Superior temporal gyrus (tissue), 1 donor: ENCODE measurements around the gene IFIT1.
"Not testable (repeated sequence)": the region's sequence is repeated elsewhere in the genome, so short reads cannot be mapped to it uniquely, and the experiment has no call there.

Source experiments
- DNase-seq: peaks from one replicate; pipeline ENCODE4 v3.0.0-alpha.2; 2016; ENCODE audit errors: extremely low spot score

Gene IFIT1

DNA sequence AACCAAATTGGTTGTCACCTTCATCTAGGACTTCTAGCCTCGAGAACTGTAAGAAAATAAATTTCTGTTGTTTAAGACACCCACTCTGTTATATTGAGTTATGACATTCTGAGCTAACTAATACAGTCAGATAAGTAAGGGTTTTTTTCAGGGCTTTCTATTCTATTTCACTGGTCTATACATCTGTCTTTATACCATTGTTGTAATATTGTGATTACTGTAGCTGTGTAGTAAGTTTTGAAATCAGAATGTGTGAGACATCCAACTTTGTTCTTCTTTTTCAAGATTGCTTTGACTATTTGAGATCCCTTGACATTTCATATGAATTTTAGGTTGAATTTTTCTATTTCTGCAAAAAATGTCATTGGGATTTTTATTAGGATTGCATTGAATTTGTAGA lies 7.5 kb downstream of the IFIT1 start:
- no peak for DNase-seq

DNA sequence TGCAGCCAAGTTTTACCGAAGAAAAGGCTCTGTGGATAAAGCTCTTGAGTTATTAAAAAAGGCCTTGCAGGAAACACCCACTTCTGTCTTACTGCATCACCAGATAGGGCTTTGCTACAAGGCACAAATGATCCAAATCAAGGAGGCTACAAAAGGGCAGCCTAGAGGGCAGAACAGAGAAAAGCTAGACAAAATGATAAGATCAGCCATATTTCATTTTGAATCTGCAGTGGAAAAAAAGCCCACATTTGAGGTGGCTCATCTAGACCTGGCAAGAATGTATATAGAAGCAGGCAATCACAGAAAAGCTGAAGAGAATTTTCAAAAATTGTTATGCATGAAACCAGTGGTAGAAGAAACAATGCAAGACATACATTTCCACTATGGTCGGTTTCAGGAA lies 10.6 kb downstream of the IFIT1 start:
- no peak for DNase-seq

DNA sequence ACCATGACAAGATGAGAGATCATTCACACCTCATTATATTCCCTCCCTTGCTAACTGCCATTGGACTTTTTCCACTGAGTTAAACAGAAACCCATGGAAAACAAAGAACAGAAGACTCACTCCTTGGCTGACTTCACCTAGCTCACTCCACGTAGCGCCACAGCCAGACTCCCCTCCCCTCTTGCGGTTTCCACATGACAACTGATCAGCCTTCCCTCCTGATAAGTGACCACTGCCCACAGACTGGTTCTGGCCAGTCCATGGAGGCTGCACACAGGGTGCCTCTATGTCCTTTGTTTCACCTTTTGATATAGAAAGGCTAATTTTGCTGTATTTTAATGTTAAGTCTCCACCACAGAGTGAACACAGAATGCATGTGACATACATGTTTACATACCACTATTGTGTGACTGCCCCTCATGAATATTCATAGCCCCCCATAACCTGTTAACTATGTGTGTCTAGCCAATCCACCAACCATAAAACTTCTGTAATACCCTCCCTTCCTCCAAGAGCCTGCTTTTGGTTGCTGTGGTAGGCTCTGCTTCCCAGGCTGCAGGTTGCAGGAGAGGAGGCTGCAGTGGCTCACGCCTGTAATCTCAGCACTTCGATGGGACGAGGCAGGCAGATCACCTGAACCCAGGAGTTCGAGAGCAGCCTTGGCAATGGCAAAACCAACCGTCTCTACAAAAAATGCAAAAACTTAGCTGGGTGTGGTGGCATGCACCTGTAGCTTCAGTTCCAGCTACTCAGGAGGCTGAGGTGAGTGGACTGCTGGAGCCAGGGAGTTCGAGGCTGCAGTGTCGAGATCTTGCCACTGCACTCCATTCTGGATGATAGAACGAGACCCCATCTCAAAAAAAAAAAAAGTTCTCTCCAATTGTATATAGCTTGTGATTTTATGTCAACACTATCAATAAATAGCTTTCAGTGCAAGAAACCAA lies 12.0 kb downstream of the IFIT1 start:
- no peak for DNase-seq

DNA sequence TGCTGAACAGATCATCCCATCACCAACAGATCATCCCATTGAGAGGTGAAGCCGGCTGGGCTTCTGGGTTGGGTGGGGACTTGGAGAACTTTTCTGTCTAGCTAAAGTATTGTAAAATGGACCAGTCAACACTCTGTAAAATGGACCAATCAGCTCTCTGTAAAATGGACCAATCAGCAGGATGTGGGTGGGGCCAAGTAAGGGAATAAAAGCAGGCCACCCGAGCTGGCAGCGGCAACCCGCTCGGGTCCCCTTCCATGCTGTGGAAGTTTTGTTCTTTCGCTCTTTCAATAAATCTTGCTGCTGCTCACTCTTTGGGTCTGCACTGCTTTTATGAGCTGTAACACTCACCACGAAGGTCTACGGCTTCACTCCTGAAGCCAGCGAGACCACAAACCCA lies 13.8 kb downstream of the IFIT1 start:
- DNase-seq, result not testable (repeated sequence)

DNA sequence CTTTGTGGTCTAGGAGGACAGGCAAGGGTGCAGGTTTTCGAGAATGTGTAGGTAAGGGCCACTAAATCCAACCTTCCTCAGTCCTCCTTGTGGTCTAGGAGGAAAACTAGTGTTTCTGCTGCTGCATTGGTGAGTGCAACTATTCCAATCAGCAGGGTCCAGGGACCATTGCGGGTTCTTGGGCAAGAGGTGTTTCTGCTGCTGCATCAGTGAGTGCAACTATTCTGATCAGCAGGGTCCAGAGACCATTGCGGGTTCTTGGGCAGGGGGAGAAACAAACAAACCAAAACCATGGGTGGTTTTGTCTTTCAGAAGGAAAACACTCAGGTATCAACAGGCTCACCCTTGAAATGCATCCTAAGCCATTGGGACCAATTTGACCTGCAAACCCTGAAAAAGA lies 15.4 kb downstream of the IFIT1 start:
- not testable (repeated sequence) for DNase-seq

DNA sequence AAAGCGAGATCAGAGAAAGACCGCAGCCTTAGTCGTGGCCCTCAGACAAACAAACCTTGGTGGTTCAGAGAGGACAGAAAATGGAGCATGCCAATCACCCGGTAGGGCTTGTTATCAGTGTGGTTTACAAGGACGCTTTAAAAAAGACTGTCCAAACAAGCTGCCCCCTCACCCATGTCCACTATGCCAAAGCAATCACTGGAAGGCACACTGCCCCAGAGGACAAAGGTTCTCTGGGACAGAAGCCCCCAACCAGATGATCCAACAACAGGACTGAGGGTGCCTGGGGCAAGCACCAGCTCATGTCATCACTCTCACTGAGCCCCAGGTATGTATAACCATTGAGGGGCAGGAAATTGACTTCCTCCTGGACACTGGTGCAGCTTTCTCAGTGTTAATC lies 16.9 kb downstream of the IFIT1 start:
- not testable (repeated sequence) for DNase-seq

DNA sequence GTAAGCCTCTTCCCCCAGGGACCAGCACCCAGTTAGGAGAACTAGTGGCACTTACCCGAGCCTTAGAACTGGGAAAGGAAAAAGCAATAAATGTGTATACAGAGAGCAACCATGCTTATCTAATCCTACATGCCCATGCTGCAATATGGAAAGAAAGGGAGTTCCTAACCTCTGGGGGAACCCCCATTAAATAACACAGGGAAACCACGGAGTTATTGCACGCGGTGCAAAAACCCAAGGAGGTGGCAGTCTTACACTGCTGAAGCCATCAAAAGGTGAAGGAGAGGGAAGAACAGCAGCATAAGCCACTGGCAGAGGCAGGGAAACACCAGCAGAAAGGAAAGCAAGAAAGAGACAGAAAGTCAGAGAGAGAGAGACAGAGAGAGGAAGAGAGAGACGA lies 18.1 kb downstream of the IFIT1 start:
- not testable (repeated sequence) for DNase-seq

DNA sequence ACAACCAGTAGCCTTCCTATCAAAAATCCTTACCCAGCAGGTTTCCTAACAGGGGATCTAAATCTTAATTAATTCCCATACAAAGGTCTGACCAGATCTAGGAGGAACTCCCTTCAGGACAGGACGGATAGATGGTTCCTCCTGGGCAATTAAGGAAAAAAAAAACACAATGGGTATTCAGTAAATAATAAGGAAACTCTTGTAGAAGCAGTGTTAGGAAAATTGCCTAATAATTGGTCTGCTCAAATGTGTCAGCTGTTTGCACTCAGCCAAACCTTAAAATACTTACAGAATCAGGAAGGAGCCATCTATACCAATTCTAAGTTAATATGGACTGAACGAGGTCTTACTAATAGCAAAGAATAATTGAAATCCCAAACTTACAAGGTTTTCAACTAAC lies 18.7 kb downstream of the IFIT1 start:
- not testable (repeated sequence) for DNase-seq

DNA sequence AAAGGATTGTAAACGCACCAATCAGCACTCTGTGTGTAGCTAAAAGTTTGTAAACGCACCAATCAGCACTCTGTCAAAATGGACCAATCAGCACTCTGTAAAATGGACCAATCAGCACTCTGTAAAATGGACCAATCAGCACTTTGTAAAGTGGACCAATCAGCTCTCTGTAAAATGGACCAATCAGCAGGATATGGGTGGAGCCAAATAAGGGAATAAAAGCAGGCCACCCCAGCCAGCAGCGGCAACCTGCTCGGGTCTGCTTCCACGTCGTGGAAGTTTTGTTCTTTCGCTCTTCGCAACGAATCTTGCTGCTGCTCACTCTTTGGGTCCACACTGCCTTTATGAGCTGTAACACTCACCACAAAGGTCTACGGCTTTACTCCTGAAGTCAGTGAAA lies 19.9 kb downstream of the IFIT1 start:
- DNase-seq, result not testable (repeated sequence)

DNA sequence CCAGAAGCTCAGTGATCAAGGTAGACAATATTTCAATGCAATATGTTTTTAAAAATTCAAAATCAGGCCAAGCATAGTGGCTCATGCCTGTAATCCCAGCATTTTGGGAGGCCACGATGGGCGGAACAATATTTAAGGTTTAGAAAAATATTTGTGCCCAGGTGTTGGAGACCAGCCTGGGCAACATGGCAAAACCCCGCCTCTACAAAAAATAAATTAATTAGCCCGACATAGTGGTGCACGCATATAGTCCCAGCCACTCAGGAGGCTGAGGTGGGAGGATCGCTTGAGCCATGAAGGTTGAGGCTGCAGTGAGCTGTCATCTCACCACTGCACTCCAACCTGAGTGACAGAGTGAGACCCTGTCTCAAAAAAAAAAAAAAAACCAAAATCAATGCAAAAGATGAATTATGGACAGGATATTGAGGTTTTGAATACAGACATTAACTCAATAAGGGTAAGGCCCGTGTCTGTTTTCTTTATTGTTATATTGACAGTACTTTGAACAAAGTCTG lies 21.0 kb downstream of the IFIT1 start:
- no peak for DNase-seq

DNA sequence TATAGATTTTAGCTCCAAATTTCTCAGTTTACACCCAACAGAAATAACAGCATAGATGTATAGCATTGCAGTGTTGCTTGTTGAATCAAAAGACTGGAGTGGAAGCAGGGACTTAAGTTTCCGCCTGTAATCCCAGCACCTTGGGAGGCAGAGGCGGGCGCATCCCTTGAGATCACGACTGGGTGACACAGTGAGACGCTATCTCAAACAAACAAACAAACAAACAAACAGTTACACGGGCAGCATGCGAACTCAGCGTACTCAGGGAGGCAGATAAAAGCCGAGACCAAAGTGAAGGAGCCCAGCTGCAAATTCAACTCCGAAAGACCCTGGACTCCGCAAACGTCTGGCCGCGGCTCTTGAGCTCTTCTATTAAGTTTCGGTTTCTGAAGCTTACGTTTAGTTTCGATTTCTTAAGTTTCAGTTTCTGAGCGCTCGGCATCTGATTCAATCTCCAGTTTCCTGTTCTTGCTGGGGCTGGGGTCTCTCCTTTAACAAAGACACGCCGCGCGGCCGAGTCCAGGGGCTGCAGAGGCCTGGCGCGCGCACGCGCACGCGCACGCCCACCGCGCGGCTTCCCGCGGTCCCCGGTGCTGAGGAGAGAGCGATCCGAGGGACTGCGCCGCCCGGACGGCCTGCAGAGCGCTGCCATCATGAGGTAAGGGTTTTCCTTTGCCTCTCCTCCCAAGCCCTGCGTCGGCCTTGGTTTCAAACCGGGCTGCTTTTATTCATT lies 21.9 kb downstream of the IFIT1 start, which contains the start of gene IFIT5:
Gene IFIT5 (plus strand): TSS at position 423 of the 733 bp plus-strand sequence. CDS start 231 bp downstream, at position 654.
- DNase-seq, result peak; percentile 81

DNA sequence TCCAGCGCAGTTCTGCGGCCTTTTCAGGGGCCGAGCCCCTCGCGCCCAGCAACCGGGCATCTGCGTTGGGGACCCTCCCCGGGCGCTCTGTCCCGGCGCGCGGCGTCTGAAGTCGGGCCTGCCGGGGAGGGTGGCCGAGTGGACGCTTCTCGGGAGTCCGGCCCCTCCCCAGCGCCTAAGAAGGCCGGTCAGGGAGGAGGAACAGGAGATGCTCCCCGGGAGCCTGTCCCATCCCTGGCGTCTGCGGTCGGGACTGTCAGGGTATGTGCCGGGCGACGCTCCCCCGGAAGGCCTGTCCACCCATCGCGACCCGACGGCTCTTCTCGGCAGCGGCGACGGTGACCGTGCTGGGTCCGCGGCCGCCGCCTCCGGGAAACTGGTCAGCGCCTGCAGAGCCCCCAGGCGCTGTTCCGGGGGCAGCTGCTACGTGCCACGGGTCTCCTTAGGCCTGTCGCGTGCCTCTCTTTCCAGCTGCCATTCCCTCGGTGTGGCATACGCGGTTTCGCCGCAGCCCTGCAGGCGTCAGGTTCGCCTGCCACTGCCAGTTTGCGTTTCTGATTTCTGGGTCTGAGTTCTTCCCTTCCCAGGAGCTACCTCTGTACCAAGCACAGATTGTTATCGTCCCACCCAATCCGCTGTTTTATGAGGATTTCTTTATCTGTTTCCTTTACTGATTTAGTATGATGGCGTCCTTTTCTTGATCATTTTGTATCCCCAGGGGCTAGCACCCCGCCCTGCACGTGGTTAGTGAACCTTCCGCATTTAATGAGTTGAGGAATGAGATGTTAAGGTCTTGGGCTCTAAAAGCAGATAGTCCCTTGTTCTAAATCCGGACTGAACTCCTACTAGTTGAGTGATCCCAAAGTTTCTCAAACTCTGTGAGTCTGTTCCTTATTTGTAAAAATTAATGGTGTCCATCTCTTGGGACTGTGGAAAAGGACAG lies 22.7 kb downstream of the IFIT1 start:
- DNase-seq, result peak; percentile 63

DNA sequence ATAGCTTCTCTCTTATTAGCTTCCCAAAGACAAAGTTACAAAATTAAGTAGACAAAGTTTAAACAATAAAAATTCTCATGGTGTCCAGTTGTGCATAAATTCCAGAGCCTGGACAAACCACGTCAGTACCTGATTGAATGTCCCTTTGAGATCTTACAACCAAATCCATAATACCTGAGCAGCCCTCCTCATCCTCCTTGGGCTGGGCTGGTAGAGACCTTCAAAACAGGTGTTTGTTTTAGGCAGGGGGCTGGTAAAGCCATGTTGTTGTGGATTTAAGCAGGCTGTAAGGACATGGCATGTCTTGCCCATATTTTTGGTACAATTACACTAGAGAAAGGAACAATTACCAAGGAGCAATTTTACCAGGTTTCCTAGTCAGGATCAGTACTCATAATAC lies 24.0 kb downstream of the IFIT1 start:
- no peak for DNase-seq

DNA sequence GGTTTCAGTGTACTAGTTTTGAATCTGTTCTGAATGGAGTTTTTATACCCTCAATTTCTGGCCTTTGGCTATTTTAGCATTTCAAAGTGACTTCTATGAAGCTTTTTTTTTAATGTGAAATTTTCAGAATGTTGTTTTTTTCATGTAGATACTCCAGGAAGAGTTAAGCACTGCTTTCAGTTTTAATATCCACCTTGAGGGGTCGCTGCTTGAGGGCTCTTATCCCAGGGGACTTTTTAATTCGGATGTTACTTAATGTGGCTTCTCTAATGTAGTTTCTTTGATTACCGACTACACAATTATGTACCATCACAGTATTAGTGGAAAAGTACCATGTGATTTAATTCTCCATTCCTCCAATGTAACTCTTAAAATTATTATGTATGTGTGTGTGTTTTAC lies 27.1 kb downstream of the IFIT1 start:
- DNase-seq, result no peak

DNA sequence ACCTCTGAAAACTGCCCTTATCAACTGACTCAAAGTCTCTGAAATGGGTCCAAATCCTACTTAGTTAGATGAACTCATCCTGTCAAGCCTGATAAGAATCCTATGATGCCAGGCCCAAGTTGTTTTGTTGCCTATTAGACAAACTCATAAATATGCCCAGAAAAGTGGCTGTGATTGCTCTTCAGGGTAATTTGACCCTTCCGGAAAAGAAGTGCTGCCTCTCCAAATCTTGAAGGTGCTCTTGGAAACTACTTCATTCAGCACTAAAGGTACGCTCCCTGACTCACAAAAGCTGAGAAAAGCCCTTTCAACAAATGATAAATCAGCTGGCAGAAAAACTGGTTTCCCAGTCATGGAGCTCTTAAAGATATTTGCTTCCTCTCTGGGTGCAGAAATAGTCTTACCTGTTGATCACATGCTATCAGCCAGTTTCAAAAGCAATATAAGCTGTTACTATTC lies 28.6 kb downstream of the IFIT1 start:
- DNase-seq, result no peak

DNA sequence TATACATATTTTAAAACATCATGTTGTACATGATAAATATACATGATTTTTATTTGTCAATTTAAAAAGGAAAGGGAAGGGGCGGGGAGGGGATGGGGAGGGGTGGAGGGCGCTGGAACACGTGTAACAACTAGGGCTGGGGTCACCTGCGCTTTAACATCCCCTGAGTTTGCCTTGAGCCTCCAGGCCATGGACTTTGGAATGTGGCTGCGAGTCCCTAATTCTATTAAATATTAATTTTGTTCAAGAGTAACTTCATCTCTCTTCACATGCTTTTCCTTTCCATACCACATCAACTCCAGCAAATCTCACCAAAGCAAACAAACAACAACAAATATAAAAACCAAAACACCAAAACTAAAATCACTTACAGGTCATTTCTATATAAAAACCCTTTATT lies 32.6 kb downstream of the IFIT1 start:
- DNase-seq, result no peak

DNA sequence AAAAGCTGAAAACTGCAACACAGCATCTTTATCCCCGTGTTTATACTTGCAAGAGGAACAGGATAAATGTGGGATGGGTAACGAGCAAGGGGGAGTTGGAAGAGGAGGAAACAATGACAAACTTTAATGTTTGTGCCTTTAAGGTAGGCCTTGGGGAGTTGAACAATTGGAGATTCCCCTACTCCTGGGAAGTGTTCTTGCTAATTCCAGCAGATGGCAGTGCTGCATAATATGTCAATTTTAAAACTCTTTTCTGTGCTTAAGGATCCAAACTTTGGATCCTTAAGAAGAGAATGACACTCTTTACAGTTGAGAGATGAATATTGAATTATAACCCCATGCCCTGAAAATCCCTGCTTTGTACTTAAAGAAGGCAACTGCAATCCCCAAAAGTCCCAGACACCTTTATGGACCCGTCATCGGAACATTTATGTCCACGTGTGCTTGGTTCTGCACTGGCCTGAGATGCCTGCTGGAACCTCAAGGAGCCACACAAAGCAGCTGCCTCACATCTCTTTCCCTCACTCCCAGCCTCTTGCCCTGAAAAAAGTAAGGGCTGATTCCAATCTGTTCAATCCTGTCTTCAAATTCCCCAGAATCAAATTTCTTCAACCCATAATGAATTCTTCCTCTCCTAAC lies 33.9 kb downstream of the IFIT1 start:
- peak; percentile 83 for DNase-seq

DNA sequence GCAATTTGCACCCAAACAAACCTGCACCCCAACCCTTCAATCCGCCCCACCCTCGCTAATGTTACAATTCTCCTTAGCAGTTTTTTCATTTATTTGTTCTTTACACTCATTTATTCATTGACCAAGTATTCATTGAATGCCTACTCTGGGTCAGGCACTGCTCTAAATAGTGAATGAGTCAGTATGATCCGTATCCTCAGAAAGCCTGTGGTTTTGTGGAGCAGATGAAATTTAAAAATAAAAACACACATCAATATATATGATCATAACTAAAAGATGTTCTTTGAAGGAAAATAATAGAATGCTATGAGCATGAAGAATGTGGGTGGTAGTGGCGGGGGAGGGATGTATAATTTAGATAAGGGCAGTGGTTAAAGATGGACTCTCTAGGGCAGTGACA lies 35.2 kb downstream of the IFIT1 start:
- DNase-seq, result no peak

DNA sequence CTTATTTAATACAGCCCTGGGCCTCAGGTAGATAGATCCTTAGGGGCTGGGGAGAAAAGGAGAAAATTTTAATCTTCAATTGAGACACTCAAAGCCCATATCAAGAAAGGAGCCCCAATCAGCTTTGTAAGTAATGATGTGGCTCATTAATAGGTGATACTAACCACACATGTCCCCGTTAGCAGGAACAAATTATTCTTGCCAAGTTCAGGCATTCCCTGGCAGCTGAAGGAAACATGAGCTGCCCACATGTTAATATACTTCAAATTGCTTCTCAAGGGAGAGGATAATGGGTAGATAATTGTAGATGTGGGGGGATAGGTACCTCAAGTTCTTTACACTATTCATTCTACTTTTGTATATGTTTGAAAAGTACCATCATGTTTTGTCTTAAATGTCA lies 36.5 kb downstream of the IFIT1 start:
- DNase-seq, result no peak

DNA sequence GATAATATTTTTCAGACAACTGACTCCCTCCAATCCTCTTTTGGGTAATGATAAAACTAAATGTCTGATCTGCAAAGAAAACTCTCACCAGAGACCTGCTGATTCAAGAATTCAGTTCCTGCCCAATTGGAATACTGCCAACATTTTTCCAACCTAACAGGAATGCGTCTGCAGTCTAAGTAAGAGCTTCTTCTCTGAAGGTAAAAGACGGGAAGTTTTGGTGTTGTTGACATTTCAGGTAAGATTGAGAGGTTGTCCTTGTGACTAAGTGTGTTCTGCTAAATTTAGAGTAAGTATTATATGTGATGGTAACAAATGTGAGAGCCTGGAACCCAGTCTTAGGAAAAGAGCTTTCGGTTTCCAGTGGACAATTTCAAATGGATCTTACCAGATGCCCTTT lies 39.6 kb downstream of the IFIT1 start:
- DNase-seq, result no peak

DNA sequence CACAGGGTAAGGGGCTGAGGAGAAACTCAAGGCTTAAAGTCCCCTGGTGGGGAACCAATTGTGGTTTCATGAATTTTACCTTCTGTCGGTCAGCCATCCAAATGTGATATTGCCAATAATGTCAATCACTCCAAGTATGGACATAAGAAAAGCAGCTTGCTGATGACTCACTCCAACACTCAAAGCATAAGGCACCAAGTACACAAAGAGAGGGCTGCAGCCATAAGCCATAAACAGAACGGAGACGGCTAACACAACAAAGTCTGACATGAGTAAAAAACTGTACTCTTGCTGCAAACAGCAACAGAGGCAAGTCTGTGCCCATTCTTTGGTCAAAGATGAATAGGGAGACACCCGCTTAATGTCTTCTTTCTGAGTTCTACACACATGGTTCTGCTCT lies 46.1 kb downstream of the IFIT1 start:
- no peak for DNase-seq
